GM18870 (cell line): ENCODE measurements around the gene GRAMD1B.
"Not testable (repeated sequence)": the region's sequence is repeated elsewhere in the genome, so short reads cannot be mapped to it uniquely, and the experiment has no call there.

Experiments
- ATAC-seq: cut with Tn5 transposase; IDR thresholded peaks from one replicate; pipeline ENCODE4 v1.9.1; 2021; ENCODE audit warnings: moderate library complexity; ENCODE audit not compliant: unreplicated experiment

Gene GRAMD1B

DNA sequence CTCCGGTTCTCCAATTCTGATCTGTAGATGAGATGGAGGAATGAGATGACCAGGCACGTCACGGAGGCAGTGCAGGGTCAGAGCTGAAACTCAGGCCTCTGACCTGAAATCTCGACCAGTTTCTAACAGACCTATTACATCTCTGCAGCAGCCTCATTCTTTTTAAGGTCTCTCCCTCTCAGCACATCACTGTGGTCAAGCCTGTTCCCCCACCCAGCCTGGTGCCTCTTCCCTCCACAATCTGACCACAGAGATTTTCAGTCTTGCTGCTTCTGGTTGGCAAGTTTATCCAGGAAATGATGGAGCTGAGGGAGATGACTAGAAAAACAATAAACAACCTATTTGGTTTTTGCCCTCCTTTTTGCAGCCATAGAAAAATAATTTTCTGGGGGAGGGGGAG lies 9.5 kb downstream of the GRAMD1B start:
- no peak for ATAC-seq

- ATAC-seq = no peak
Measured at GRCh38 chr11:123441161-123441560, 11.1 kb downstream of the GRAMD1B start.

DNA sequence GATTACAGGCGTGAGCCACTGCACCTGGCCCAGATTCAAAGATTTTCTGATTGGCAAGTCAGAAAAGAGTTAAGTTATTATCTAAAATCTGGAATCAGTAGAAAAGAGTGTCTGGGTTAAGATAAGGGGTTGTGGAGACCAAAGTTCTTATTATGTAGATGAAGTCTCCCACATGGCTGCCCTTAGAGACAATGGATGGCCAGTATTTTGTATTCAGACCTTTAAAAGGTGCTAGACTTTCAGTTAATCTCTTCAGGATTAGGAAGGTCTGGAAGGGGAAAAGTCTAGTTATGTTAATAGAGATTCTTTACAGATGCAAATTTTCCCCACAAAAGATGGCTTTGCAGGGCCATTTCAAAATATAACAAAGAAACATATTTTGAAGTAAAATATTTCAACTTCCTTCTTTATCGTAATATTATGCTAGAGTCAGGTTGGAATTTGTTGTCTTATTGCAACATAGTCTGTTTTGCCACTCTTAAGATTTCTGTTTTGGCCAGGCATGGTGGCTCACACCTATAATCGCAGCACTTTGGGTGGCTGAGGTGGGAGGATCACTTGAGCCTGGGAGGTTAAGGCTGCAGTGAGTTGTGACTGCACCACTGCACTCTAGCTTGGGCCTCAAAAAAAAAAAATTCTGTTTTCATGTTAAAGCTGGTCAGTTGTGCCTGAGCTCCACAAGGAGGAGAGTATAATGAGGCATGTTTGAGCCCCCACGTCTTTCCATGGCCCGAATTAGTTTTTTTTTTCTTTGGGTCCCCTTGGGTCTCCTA lies 14.0 kb downstream of the GRAMD1B start:
- ATAC-seq = no peak

DNA sequence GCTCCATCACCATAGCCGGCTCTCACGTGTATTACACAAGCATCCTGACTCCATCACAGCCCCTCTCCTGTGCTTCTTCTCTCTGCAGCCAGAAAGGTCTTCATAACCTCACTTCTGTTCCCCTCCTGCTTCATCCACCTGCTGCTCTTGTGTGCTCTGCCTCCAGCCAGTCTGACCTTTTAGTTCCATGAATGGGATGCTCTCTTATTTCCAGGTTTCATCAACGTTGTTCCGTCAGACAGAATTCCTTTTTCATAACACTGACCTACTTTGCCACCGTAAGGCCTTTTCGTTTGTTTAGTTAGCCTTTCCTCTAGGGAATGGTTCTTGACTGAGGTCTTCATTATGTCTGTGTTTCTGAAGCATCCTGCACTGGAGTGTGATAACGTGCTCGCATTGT lies 18.8 kb downstream of the GRAMD1B start:
- no peak for ATAC-seq

DNA sequence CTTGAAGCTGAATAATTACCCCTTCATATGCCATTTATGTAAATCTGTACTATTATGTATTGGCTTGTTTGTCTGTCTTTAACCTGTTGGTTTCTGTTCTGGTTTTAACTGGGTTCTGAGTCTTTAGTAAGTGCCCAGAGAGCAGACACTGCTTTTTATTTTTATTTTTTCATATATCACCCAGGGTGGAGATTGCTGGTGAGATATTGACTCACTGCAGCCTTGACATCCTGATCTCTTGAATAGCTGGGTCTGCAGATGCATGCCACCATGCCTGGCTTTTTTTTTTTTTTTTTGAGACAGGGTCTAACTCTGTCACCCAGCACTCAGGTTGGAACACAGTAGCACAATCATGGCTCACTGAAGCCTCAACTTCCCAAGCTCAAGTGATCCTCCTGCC lies 19.4 kb downstream of the GRAMD1B start:
- no peak for ATAC-seq

DNA sequence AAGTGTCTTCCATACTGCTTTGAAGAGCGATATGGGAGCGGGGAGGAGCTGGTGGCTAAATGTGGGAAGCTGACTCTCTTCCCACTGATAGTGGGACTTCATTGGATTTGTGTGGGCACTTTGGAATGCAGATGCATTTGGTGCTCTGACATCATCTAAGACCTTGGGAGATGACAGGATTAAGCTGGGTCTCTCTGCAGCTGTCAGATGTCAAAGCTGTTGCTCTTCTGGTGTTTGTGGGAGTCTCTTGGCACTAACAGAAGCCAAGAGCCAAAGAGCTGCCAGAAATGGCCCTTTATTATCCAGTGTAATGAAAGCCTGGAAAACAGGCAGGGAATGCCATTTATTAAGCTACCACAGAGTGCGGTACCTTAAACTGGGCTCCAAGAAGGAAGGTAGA lies 20.6 kb downstream of the GRAMD1B start:
- ATAC-seq = no peak

- no peak for ATAC-seq
Measured at GRCh38 chr11:123451183-123451781, 21.2 kb downstream of the GRAMD1B start.

GRCh38 chr11:123452794-123453193 lies 22.7 kb downstream of the GRAMD1B start:
- no peak for ATAC-seq

GRCh38 chr11:123454060-123454651 lies 24.1 kb downstream of the GRAMD1B start:
- ATAC-seq = no peak

DNA sequence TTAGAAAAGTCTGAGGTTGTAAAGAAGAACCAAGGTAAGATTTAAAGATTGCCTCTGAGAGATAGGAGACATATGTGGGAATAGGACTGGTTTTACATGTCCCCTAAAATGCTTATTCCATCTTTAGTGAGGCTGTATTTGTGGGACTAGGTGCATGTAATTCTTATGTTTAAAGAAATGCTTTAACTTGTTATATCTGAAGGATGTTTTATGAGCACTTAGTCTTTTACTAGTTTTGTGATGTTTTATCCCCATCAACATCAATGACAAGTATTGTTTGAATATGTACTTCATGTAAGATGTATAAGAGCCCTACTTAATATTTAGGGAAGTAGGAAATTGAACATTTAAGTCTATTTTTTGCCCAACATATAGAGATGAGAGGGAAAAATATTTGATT lies 24.7 kb downstream of the GRAMD1B start:
- no peak for ATAC-seq

GRCh38 chr11:123456448-123456847 lies 26.4 kb downstream of the GRAMD1B start:
- not testable (repeated sequence) for ATAC-seq

DNA sequence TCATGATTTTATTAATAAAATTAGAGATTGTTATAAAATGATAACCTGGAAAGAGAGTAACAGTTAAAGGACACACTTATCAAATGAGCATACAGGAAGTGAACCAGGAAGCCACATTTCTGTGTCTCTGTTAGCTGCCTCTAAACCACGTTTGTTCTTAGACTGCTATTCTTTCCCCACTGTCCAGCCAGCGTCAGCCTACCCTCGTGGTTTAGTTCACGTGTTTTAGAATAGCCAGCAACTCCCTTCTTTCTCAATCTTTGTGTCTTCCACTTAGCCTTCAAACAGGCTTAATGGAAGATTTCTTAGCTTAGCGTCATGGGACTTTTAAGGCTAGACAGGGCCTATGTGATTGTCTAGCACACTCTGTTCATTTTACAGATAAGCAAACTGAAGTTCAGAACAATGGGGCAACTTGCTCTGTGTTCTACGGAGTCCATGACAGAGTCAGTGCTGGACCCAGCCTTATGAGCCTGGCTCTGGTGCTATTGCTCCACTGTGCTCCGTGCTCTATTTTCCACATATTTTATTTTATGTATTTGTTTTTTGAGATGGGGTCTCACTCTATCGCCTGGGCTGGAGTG lies 27.2 kb downstream of the GRAMD1B start:
- ATAC-seq = no peak

DNA sequence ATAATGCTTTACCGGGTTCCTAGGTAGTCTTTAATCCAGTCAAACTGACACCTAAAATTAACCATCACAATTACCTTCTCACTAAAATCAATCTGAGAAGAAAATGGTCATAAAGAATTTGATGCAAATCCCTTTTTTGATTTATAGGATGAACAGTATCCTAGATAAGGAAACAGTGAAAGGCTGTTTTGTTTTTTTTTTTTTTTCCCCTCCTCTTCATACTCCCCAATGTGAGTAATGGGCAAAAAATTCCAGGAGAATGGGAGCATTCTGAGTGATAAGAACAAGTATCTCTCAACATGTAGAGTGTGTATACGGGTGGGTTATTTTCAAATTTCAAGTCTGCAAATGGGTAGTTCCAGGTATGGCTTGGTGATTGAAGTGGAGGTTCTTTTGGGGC lies 28.4 kb downstream of the GRAMD1B start:
- no peak for ATAC-seq

- no peak for ATAC-seq
Measured at GRCh38 chr11:123460012-123460700, 30.1 kb downstream of the GRAMD1B start.

- no peak for ATAC-seq
Measured at GRCh38 chr11:123461164-123461563, 31.1 kb downstream of the GRAMD1B start.

DNA sequence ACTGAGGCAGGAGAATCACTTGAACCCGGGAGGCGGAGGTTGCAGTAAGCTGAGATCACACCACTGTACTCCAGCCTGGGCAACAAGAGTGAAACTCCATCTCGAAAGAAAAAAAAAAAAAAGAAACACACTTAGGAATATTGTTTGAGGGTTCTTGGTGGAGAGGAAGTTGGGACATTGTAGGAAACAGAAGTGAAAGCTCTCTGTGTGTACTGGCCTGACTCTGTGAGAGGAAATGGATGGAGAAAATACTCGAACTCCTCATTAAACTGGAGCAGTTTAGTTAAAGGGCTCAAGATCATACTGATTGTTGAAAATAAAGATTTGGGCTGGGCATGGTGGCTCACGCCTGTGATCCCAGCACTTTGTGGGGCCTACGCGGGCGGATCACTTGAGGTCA lies 35.6 kb downstream of the GRAMD1B start:
- ATAC-seq = not testable (repeated sequence)

GRCh38 chr11:123466172-123466571 lies 36.1 kb downstream of the GRAMD1B start:
- ATAC-seq = not testable (repeated sequence)

- ATAC-seq = no peak
Measured at GRCh38 chr11:123469089-123469488, 39.0 kb downstream of the GRAMD1B start.

DNA sequence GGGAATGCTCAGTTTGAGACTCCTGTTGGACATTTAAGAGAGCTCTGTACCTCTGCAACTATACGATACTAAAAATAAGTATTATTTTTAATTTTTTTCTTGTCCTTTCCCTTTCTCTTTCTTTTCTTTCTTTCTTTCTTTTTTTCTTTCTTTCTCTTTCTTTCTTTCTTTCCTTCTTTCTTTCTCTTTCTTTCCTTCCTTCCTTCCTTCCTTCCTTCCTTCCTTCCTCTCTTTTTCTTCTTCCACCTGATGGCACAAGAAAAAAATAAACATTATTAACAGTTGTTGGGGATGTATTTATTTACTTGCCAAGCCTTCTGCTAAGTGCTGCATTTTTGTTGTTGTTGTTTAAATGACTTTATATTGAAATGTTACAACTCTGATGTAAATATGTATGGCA lies 39.5 kb downstream of the GRAMD1B start:
- ATAC-seq = no peak

DNA sequence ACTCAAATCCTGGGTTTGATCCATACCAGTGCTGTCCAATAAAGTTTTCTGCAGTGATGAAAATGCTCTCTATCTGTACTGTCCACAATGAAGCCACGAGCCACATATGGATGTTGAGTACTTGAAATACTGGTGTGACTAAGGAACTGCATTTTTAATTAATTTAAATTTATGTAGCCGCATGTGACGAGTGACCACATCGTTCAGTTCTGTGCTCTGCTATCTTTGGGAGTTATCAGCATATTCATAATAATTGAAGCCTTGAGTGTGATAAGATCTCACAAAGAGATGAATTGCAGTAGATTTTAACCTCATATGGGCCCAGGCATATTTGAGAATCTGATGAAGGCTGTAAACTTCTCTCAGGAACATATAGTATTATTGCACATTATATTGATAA lies 40.8 kb downstream of the GRAMD1B start:
- no peak for ATAC-seq

DNA sequence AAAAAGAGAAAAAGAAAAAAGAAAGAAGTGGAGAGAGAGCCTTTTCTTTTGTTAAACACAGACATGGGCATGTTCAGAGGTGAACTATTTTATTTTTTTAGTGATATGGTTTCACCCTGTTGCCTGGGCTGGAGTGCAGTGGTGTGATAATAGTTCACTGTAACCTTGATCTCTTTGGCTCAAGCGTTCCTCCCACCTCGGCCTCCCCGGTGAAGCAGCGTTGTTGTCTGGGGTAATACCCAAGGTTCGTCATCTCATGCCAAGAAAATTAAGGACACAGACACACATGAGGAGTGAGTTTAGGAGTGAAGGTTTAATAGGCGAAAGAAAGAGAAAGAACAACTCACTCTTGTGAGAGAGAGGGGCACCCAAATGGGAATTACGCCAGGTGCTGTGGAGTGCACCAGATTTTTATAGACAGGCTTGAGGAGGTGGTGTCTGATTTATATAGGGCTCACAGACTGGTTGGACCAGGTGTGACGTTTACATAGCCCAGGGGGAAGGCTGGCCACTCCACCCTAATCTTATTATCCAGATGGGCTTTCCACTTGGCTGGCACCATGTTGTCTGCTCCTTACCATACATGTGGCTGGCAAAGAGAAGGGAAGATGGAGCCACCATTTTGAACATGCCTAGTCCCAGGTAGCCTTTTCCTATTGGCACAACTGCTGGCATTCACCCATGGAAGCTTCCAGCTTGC lies 42.3 kb downstream of the GRAMD1B start:
- ATAC-seq = no peak
